ENCODE measurements around the gene PDE6A. TPM values are rescaled to one million over a fixed set of nuclear protein-coding genes. Genes with fewer than 3 reads are reported as not detected.

The PDE6A gene
- total and polyA plus RNA-seq, 9 donors: 0.03 to 0.35 (median 0.08) TPM; not detected in 3

DNA sequence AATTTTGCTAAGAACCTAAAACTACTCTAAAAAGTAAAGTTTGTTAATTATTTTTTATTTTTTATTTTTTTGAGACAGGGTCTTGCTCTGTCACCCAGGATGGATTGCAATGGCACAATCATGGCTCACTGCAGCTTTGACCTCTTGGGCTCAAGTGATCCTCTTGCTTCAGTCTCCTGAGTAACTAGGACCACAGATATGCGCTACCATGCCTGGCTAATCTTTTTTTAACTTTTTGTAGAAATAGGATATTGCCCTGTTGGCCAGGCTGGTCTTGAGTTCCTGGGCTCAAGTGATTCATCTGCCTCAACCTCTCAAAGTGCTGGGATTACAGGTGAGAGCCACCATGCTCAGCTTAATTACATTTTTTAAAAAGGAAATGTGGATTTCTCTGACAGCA, 45.8 kb downstream of the PDE6A start:
- Histone ChIP-seq H3K27ac (ENCODE audit: low read length) (no peak overlapping the region), H3K4me1 (ENCODE audit: control insufficient read depth, insufficient read depth, low read length) (no peaks in the 10 kb centered on the region), H3K27me3 (ENCODE audit: control insufficient read depth, insufficient read depth, low read length) (no peaks in the 10 kb centered on the region), H3K4me3 (ENCODE audit: low read length) (no peak overlapping the region), H3K36me3 (ENCODE audit: control insufficient read depth, insufficient read depth, low read length) (no peaks in the 10 kb centered on the region), H3K9me3 (replicated peaks; ENCODE audit: control insufficient read depth, low read depth, low read length) (no peaks in the 10 kb centered on the region)
- WGBS (ENCODE audit: insufficient coverage): 100% methylated on average over 1 of the region's 1 CpG
- no peak for DNase-seq

GRCh38 chr5:149895416-149896345, 48.9 kb downstream of the PDE6A start:
- WGBS (ENCODE audit: insufficient coverage): 40% methylated on average over 4 of the region's 7 CpGs
- no peak overlapping the region for H3K4me3 ChIP-seq (ENCODE audit: low read length)

GRCh38 chr5:149894237-149894636, 50.4 kb downstream of the PDE6A start:
- Histone ChIP-seq H3K9me3 (replicated peaks; ENCODE audit: control insufficient read depth, low read depth, low read length) (no peaks in the 10 kb centered on the region), H3K4me3 (ENCODE audit: low read length) (no peak overlapping the region), H3K27ac (ENCODE audit: low read length) (no peak overlapping the region), H3K36me3 (ENCODE audit: control insufficient read depth, insufficient read depth, low read length) (no peaks in the 10 kb centered on the region), H3K27me3 (ENCODE audit: control insufficient read depth, insufficient read depth, low read length) (no peaks in the 10 kb centered on the region), H3K4me1 (ENCODE audit: control insufficient read depth, insufficient read depth, low read length) (no peaks in the 10 kb centered on the region)
- WGBS (ENCODE audit: insufficient coverage): no CpG with 5 or more reads among the region's 1 CpG
- DNase-seq: no peak

More at GRCh38 chr5:149895416-149896345, 48.9 kb downstream of the PDE6A start:
- Histone ChIP-seq H3K27ac (ENCODE audit: low read length) (no peak overlapping the region), H3K36me3 (ENCODE audit: control insufficient read depth, insufficient read depth, low read length) (no peaks in the 10 kb centered on the region), H3K9me3 (replicated peaks; ENCODE audit: control insufficient read depth, low read depth, low read length) (no peaks in the 10 kb centered on the region), H3K27me3 (ENCODE audit: control insufficient read depth, insufficient read depth, low read length) (no peaks in the 10 kb centered on the region), H3K4me1 (ENCODE audit: control insufficient read depth, insufficient read depth, low read length) (no peaks in the 10 kb centered on the region)
- no peak for DNase-seq

DNA sequence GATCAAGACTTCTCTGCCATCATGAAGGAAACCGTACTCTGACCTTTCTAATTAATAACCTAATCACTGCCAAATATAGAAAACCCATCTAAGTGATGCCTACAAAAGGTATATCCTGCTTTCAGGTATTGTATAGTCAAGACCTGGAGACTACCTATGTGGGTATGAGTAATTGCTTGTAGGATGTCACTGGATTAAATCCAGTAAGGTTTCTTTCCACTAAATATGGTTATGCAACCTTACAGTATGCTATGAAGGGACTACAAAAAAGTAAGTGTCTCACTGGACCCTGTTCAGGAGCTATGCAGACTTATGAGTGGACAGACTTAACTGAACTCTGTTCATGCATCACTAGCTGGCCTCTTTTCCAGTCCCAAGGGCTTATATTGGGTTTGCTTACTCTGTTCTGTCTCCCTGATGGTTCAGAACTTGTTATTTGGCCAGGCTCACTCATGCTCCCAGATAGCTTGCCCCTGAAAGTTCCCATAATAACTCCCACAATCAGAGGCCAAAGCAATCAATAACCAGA, 51.1 kb downstream of the PDE6A start:
- no CpG with 5 or more reads among the region's 1 CpG for whole genome bisulfite sequencing (ENCODE audit: insufficient coverage)
- Histone ChIP-seq H3K4me1 (ENCODE audit: control insufficient read depth, insufficient read depth, low read length) (no peaks in the 10 kb centered on the region), H3K4me3 (ENCODE audit: low read length) (no peak overlapping the region)

DNA sequence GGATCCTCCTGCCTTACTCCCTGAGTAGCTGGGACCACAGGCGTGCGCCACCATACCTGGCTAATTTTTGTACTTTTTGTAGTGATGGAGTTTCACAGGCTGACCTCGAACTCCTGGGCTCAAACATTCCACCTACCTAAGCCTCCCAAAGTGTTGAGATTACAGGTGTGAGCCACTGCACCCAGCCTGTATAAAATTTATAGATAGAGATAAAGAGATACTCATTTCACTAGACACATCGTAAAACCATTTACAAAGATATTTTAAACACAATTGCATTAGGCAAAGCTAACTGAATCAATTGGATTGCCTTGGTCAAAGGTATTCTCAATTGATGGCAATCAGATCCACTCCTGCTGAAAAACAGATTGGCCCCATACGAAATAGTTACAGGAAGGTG, 52.0 kb downstream of the PDE6A start:
- Histone ChIP-seq H3K27me3 (ENCODE audit: control insufficient read depth, insufficient read depth, low read length) (no peaks in the 10 kb centered on the region), H3K36me3 (ENCODE audit: control insufficient read depth, insufficient read depth, low read length) (no peaks in the 10 kb centered on the region), H3K4me3 (ENCODE audit: low read length) (no peak overlapping the region), H3K9me3 (replicated peaks; ENCODE audit: control insufficient read depth, low read depth, low read length) (no peaks in the 10 kb centered on the region), H3K4me1 (ENCODE audit: control insufficient read depth, insufficient read depth, low read length) (no peaks in the 10 kb centered on the region), H3K27ac (ENCODE audit: low read length) (no peak overlapping the region)
- DNase-seq: no peak
- WGBS (ENCODE audit: insufficient coverage): no CpG with 5 or more reads among the region's 5 CpGs

More for the DNA sequence above, 51.1 kb downstream of the PDE6A start:
- no peak for DNase-seq
- Histone ChIP-seq H3K27me3 (ENCODE audit: control insufficient read depth, insufficient read depth, low read length) (no peaks in the 10 kb centered on the region), H3K27ac (ENCODE audit: low read length) (no peak overlapping the region), H3K36me3 (ENCODE audit: control insufficient read depth, insufficient read depth, low read length) (no peaks in the 10 kb centered on the region), H3K9me3 (replicated peaks; ENCODE audit: control insufficient read depth, low read depth, low read length) (no peaks in the 10 kb centered on the region)

GRCh38 chr5:149888280-149888679, 56.3 kb downstream of the PDE6A start:
- Histone ChIP-seq H3K9me3 (replicated peaks; ENCODE audit: control insufficient read depth, low read depth, low read length) (no peaks in the 10 kb centered on the region), H3K27me3 (ENCODE audit: control insufficient read depth, insufficient read depth, low read length) (no peaks in the 10 kb centered on the region), H3K4me3 (ENCODE audit: low read length) (no peak overlapping the region), H3K4me1 (ENCODE audit: control insufficient read depth, insufficient read depth, low read length) (no peaks in the 10 kb centered on the region), H3K27ac (ENCODE audit: low read length) (no peak overlapping the region), H3K36me3 (ENCODE audit: control insufficient read depth, insufficient read depth, low read length) (no peaks in the 10 kb centered on the region)
- no peak for DNase-seq
- WGBS (ENCODE audit: insufficient coverage): no CpG with 5 or more reads among the region's 1 CpG

DNA sequence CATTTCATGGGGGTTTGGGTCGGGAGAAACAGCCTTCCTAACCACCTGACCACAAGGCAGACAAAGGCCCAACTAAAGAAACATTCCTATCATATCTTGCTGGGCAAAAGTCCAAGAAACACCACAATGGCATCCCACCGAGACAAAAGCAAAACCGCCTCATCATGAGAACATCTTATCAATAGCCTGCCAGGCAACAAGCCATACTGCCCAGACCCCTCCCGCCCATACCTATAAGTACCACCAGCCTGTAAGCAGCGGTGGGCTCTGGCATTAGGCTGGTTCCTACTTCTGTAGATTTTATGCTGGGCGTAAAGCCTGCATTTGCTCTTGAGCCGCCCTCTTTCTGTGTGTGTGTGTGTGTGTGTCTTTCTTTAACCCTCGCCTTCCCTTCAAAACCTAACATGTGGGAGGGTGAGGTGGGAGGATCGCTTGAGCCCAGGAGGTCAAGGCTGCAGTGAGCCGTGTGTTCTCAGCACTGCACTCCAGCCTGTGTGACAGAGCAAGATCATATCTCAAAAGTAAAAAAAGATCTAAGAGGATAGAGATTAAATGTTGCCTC, 56.9 kb downstream of the PDE6A start:
- Histone ChIP-seq H3K36me3 (ENCODE audit: control insufficient read depth, insufficient read depth, low read length) (no peaks in the 10 kb centered on the region), H3K27me3 (ENCODE audit: control insufficient read depth, insufficient read depth, low read length) (no peaks in the 10 kb centered on the region), H3K9me3 (replicated peaks; ENCODE audit: control insufficient read depth, low read depth, low read length) (no peaks in the 10 kb centered on the region), H3K4me1 (ENCODE audit: control insufficient read depth, insufficient read depth, low read length) (no peaks in the 10 kb centered on the region), H3K27ac (ENCODE audit: low read length) (no peak overlapping the region), H3K4me3 (ENCODE audit: low read length) (no peak overlapping the region)
- WGBS (ENCODE audit: insufficient coverage): 11% methylated on average over 4 of the region's 10 CpGs
- peak; percentile 4 for DNase-seq

DNA sequence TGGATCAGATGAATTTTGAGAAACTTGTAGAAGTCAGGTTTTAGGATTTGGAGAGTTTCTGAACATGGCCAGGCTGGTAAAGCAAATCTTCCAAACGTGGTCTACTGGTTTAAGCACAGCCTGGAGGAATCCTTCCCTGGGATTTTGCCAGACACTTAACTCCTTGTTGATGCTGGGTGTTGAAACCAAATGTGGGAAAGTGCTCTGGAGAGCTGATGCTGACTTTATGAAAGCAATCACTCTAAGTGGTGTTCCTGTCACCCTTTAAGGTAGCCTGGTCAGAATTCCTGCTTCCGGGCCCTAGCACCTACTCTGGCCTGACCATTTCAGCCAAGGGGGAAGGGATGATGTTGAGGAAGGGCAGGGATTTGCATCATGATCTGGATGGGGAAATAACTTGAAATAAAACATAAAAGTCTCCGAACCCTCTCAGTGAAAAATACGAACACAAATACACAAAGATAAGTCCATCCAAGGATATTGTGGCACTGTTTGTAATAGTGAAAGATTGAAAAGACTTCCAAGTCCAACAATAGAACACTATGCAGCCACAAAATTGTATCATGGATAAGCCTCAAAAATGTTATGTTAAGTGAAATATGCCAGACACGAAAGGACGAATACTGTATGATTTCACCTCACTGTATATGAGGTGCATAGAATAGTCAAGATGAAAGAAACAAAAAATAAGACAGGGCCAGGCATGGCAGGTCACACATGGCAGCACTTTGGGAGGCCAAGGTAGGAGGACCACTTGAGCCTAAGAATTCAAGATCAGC, 57.7 kb downstream of the PDE6A start:
- 93% methylated on average over 2 of the region's 6 CpGs for WGBS (ENCODE audit: insufficient coverage)
- Histone ChIP-seq H3K4me1 (ENCODE audit: control insufficient read depth, insufficient read depth, low read length) (no peaks in the 10 kb centered on the region), H3K36me3 (ENCODE audit: control insufficient read depth, insufficient read depth, low read length) (no peaks in the 10 kb centered on the region), H3K9me3 (replicated peaks; ENCODE audit: control insufficient read depth, low read depth, low read length) (no peaks in the 10 kb centered on the region), H3K4me3 (ENCODE audit: low read length) (no peak overlapping the region), H3K27ac (ENCODE audit: low read length) (no peak overlapping the region), H3K27me3 (ENCODE audit: control insufficient read depth, insufficient read depth, low read length) (no peaks in the 10 kb centered on the region)
- no peak for DNase-seq

DNA sequence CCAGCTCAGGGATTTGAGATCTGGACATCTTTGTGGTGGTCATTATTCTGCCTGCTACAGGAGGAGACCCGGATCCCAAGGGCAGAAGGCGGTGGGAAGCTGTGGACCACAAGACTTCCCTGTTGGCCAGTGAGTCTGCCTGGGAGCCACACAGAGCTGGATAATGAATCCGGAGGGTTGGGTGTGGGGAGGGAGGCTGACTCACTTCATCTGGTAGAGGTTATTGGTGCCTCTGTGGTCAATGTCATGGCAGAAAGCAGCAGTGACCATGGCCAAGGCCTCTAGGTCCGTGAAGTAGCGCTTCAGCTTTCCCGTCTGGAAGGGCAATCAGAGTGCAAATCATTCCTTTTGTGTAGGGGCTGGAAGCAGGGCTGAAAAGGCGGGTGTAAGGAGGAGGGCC, 58.5 kb downstream of the PDE6A start:
- H3K4me1 ChIP-seq (ENCODE audit: control insufficient read depth, insufficient read depth, low read length): no peaks in the 10 kb centered on the region
- no peak overlapping the region for H3K4me3 ChIP-seq (ENCODE audit: low read length)
- no peaks in the 10 kb centered on the region for H3K36me3 ChIP-seq (ENCODE audit: control insufficient read depth, insufficient read depth, low read length)
- WGBS (ENCODE audit: insufficient coverage): 77% methylated on average over 7 of the region's 7 CpGs
- no peak overlapping the region for H3K27ac ChIP-seq (ENCODE audit: low read length)
- H3K9me3 ChIP-seq (replicated peaks; ENCODE audit: control insufficient read depth, low read depth, low read length): no peaks in the 10 kb centered on the region
- DNase-seq: no peak
- no peaks in the 10 kb centered on the region for H3K27me3 ChIP-seq (ENCODE audit: control insufficient read depth, insufficient read depth, low read length)

DNA sequence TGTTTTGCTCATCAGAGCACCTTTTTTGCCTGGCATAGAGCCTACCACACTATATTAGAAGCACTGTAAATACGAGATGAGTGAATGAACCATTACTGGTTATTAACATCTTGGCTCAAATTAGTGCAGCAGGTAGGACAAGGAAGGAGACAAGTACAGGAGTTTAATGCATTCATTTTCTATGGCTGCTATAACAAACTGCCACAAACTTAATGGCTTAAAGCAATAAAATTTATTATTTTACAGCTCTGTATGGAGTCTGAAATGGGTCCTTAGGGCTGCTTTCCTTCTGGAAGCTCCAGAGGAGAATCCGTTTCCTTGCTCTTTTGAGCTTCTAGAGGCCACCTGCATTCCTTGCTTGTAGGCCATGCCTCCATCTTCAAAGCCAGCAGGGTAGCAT, 59.1 kb downstream of the PDE6A start:
- WGBS (ENCODE audit: insufficient coverage): 38% methylated on average over 1 of the region's 2 CpGs
- no peaks in the 10 kb centered on the region for H3K4me1 ChIP-seq (ENCODE audit: control insufficient read depth, insufficient read depth, low read length)

More for the DNA sequence above, 59.1 kb downstream of the PDE6A start:
- H3K9me3 ChIP-seq (replicated peaks; ENCODE audit: control insufficient read depth, low read depth, low read length): no peaks in the 10 kb centered on the region
- no peak for DNase-seq
- H3K36me3 ChIP-seq (ENCODE audit: control insufficient read depth, insufficient read depth, low read length): no peaks in the 10 kb centered on the region
- H3K4me3 ChIP-seq (ENCODE audit: low read length): no peak overlapping the region
- no peak overlapping the region for H3K27ac ChIP-seq (ENCODE audit: low read length)
- H3K27me3 ChIP-seq (ENCODE audit: control insufficient read depth, insufficient read depth, low read length): no peaks in the 10 kb centered on the region
